GM23338 (cell line): Measurements from ENCODE around the gene EIF2B1. TPM values are rescaled to one million over a fixed set of nuclear protein-coding genes. Genes with fewer than 3 reads are reported as not detected.

Source experiments
- ATAC-seq: fragments of 200-7000 bp; cut with Tn5 transposase; 3 replicates; pipeline ENCODE4 v1.9.1; 2020
- DNase-seq: peaks from one replicate; pipeline ENCODE4 v3.0.0-alpha.2; 2015; ENCODE audit warnings: low spot score
- H2AFZ ChIP-seq: fragments of 200-600 bp; sonication (generic); 2 replicates; pipeline ENCODE4 v1.8.0; 2016; ENCODE audit warnings: antibody characterized with exemption, mild to moderate bottlenecking, moderate library complexity
- H3F3A ChIP-seq: fragments of 200-600 bp; sonication (generic); replicated peaks from 2 replicates; pipeline ENCODE4 v1.8.0; 2017; ENCODE audit warnings: antibody characterized with exemption, mixed run types, low read depth
- H3K27ac ChIP-seq: fragments of 200-600 bp; sonication (generic); 2 replicates; pipeline ENCODE4 v1.6.1; 2016; ENCODE audit warnings: low read depth
- H3K27me3 ChIP-seq: fragments of 200-600 bp; sonication (generic); 2 replicates; pipeline ENCODE4 v1.8.0; 2016; ENCODE audit warnings: mild to moderate bottlenecking, mixed run types, moderate library complexity; ENCODE audit not compliant: insufficient read depth
- H3K36me3 ChIP-seq: fragments of 200-600 bp; sonication (generic); 2 replicates; pipeline ENCODE4 v1.8.0; 2016; ENCODE audit warnings: mild to moderate bottlenecking; ENCODE audit not compliant: insufficient read depth
- H3K4me1 ChIP-seq: fragments of 200-600 bp; sonication (generic); 2 replicates; pipeline ENCODE4 v1.8.0; 2016; ENCODE audit warnings: mild to moderate bottlenecking, moderate library complexity; ENCODE audit not compliant: insufficient read depth
- H3K4me2 ChIP-seq: fragments of 200-600 bp; sonication (generic); 2 replicates; pipeline ENCODE4 v1.7.1; 2017; ENCODE audit warnings: mixed run types
- H3K4me3 ChIP-seq: fragments of 200-600 bp; sonication (generic); 2 replicates; pipeline ENCODE4 v1.6.1; 2016; ENCODE audit warnings: mixed run types
- H3K79me2 ChIP-seq: fragments of 200-600 bp; sonication (generic); replicated peaks from 2 replicates; pipeline ENCODE4 v1.8.0; 2017; ENCODE audit warnings: mild to moderate bottlenecking; ENCODE audit not compliant: insufficient read depth
- H3K9me2 ChIP-seq: fragments of 200-600 bp; sonication (generic); 2 replicates; pipeline ENCODE4 v1.8.0; 2017; ENCODE audit not compliant: insufficient read depth
- H4K20me1 ChIP-seq: fragments of 200-600 bp; sonication (generic); replicated peaks from 2 replicates; pipeline ENCODE4 v1.8.0; 2017; ENCODE audit warnings: mild to moderate bottlenecking; ENCODE audit not compliant: insufficient read depth
- H3K27ac Mint-ChIP-seq: 2 replicates; pipeline ENCODE4 v1.8.0; 2020; ENCODE audit warnings: inconsistent platforms, mild to moderate bottlenecking, moderate library complexity, mixed read lengths
- H3K27me3 Mint-ChIP-seq: 3 replicates; pipeline ENCODE4 v1.8.0; 2022; ENCODE audit warnings: low read depth, mild to moderate bottlenecking, moderate library complexity, mixed read lengths, inconsistent platforms; ENCODE audit not compliant: insufficient read depth, poor library complexity
- H3K36me3 Mint-ChIP-seq: 3 replicates; pipeline ENCODE4 v1.8.0; 2021; ENCODE audit warnings: low read depth, mild to moderate bottlenecking, inconsistent platforms, moderate library complexity, mixed read lengths
- H3K4me1 Mint-ChIP-seq: 3 replicates; pipeline ENCODE4 v1.8.0; 2020; ENCODE audit warnings: mild to moderate bottlenecking, inconsistent platforms, mixed read lengths
- H3K4me3 Mint-ChIP-seq: 3 replicates; pipeline ENCODE4 v1.8.0; 2021; ENCODE audit warnings: moderate library complexity, mild to moderate bottlenecking, inconsistent platforms, mixed read lengths
- H3K9me3 Mint-ChIP-seq: 3 replicates; pipeline ENCODE4 v1.8.0; 2020; ENCODE audit warnings: moderate library complexity, mild to moderate bottlenecking, inconsistent platforms, mixed read lengths
- CREB1 ChIP-seq: fragments of 250-450 bp; sonication (Bioruptor Pico); IDR thresholded peaks from 2 replicates; pipeline ENCODE4 v1.5.0; 2020; ENCODE audit warnings: low read depth, mild to moderate bottlenecking, moderate library complexity
- EZH2 ChIP-seq: fragments of 200-600 bp; sonication (generic); IDR thresholded peaks from one replicate; pipeline ENCODE4 v1.8.0; 2017; ENCODE audit warnings: antibody characterized with exemption, mild to moderate bottlenecking, low read depth; ENCODE audit not compliant: unreplicated experiment
- JUNB ChIP-seq: IDR thresholded peaks from one replicate; pipeline ENCODE4 v1.6.1; 2016; ENCODE audit warnings: antibody characterized with exemption; ENCODE audit not compliant: unreplicated experiment
- POLR2AphosphoS5 ChIP-seq: IDR thresholded peaks from 2 replicates; pipeline ENCODE4 v1.6.1; 2016; ENCODE audit warnings: antibody characterized with exemption, low read depth
- ZNF114 ChIP-seq: fragments of 250-450 bp; sonication (Bioruptor Pico); IDR thresholded peaks from 2 replicates; pipeline ENCODE4 v1.5.0; 2020; ENCODE audit warnings: mild to moderate bottlenecking, moderate library complexity
- ZNF331 ChIP-seq: fragments of 250-450 bp; sonication (Bioruptor Pico); IDR thresholded peaks from 2 replicates; pipeline ENCODE4 v1.5.0; 2020; ENCODE audit warnings: low read depth, mild to moderate bottlenecking, moderate library complexity
- polyA plus RNA-seq: library from polyadenylated mRNA; unstranded; fragments of >200 nt; fragmentation: Nextera tagmentation; extraction: Ambion mirVana; gene quantifications from 2 replicates; pipeline ENCODE4 v1.2.1, GENCODE V29; 2016
- total RNA-seq: library from RNA; depleted of rRNA; stranded (reverse); fragments of >200 nt; shearing (Covaris generic); gene quantifications from 2 replicates; pipeline ENCODE4 v1.2.3, GENCODE V29; 2014
- TF ChIP-seq, protein P1 (sequence below), 2 experiments: fragments of 200-600 bp in 1 of 2; sonication (generic) in 1 of 2; conservative IDR thresholded peaks; 2 replicates each; pipeline versions ENCODE4 v1.5.1 to v1.6.1; 2016 to 2017; ENCODE audit warnings: antibody characterized with exemption in 2 of 2, low read depth in 2 of 2, mild to moderate bottlenecking in 2 of 2, moderate library complexity in 1 of 2
- TF ChIP-seq, protein P2 (sequence below): IDR thresholded peaks from one replicate; pipeline ENCODE4 v1.6.1; 2018; ENCODE audit warnings: antibody characterized with exemption; ENCODE audit not compliant: unreplicated experiment
- TF ChIP-seq, protein P3 (sequence below): fragments of 250-450 bp; sonication (Bioruptor Pico); IDR thresholded peaks from 2 replicates; pipeline ENCODE4 v1.5.0; 2020; ENCODE audit warnings: mild to moderate bottlenecking, moderate library complexity
- TF ChIP-seq, protein P4 (sequence below): IDR thresholded peaks from 2 replicates; pipeline ENCODE4 v1.6.1; 2016; ENCODE audit warnings: antibody characterized with exemption

The EIF2B1 gene
- total and polyA plus RNA-seq, 2 experiments from 2014 or later, result 33.5 to 117 TPM

DNA sequence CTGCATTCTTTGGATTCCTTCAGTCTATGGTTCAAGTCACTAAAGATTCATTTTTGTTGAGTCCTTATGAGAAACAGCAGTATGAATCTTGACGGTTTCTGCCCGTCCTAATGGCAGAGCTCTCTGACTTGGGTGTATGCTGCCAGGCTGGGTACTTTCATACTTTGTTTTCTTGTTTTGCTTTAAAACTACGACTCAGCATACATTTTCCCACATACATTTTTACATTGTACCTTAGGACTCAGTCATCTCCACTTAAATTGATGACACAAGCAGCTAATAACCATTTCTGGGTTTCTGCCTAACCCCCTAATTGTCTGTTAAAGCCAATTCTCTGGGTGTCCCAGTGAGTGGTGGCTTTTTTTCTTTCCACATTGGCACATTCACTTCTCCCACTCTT lies 36.4 kb downstream of the EIF2B1 start (continued):
- TF ChIP-seq, protein P1, sequence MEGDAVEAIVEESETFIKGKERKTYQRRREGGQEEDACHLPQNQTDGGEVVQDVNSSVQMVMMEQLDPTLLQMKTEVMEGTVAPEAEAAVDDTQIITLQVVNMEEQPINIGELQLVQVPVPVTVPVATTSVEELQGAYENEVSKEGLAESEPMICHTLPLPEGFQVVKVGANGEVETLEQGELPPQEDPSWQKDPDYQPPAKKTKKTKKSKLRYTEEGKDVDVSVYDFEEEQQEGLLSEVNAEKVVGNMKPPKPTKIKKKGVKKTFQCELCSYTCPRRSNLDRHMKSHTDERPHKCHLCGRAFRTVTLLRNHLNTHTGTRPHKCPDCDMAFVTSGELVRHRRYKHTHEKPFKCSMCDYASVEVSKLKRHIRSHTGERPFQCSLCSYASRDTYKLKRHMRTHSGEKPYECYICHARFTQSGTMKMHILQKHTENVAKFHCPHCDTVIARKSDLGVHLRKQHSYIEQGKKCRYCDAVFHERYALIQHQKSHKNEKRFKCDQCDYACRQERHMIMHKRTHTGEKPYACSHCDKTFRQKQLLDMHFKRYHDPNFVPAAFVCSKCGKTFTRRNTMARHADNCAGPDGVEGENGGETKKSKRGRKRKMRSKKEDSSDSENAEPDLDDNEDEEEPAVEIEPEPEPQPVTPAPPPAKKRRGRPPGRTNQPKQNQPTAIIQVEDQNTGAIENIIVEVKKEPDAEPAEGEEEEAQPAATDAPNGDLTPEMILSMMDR (conservative IDR thresholded peaks at IDR 0.05; ENCODE audit: low read depth in 2 of 2), result no peak
- TF ChIP-seq CREB1 (CRISPR knock-in tag) (no peak), EZH2 (no peak), ZNF331 (CRISPR knock-in tag) (no peak), POLR2AphosphoS5 (no peak), JUNB (no peak)
- TF ChIP-seq, protein P2, sequence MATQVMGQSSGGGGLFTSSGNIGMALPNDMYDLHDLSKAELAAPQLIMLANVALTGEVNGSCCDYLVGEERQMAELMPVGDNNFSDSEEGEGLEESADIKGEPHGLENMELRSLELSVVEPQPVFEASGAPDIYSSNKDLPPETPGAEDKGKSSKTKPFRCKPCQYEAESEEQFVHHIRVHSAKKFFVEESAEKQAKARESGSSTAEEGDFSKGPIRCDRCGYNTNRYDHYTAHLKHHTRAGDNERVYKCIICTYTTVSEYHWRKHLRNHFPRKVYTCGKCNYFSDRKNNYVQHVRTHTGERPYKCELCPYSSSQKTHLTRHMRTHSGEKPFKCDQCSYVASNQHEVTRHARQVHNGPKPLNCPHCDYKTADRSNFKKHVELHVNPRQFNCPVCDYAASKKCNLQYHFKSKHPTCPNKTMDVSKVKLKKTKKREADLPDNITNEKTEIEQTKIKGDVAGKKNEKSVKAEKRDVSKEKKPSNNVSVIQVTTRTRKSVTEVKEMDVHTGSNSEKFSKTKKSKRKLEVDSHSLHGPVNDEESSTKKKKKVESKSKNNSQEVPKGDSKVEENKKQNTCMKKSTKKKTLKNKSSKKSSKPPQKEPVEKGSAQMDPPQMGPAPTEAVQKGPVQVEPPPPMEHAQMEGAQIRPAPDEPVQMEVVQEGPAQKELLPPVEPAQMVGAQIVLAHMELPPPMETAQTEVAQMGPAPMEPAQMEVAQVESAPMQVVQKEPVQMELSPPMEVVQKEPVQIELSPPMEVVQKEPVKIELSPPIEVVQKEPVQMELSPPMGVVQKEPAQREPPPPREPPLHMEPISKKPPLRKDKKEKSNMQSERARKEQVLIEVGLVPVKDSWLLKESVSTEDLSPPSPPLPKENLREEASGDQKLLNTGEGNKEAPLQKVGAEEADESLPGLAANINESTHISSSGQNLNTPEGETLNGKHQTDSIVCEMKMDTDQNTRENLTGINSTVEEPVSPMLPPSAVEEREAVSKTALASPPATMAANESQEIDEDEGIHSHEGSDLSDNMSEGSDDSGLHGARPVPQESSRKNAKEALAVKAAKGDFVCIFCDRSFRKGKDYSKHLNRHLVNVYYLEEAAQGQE, result no peak

DNA sequence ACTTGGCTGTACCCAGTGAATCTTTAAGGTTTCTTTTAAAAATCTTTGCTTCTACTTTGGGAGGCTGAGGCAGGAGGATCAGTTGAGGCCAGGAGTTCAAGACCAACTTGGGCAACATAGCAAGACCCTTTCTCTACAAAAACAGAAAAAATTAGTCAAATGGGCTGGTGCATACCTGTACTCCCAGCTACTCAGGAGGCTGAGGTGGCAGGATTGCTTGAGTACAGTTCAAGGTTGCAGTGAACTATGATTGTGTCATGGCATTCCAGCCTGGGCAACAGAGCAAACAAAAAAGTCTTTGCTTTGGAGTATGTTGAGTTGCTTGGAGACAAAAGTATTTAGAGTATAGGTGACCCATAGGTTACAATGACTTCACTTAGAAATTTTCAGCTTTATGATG lies 37.8 kb downstream of the EIF2B1 start:
- Mint-ChIP-seq H3K27me3 (peaks cover 3% of the 10 kb centered on the region), H3K4me1 (peaks cover under 1% of the 10 kb centered on the region; the same call in 1 of the 3 replicates), H3K36me3 (peaks cover 51% of the 10 kb centered on the region), H3K4me3 (no peak overlapping the region), H3K9me3 (peaks cover 1% of the 10 kb centered on the region; the same call in 1 of the 3 replicates), H3K27ac (no peak overlapping the region)
- ATAC-seq (no peak), DNase-seq (no peak)
- no peaks in the 10 kb centered on the region for H3K4me1 ChIP-seq
- H3F3A ChIP-seq, result peaks cover 3% of the 10 kb centered on the region; the same call in 1 of the 2 replicates
- H3K36me3 ChIP-seq, result peaks cover 45% of the 10 kb centered on the region
- H2AFZ ChIP-seq, result no peak overlapping the region
- peaks cover 49% of the 10 kb centered on the region for H3K79me2 ChIP-seq
- no peaks in the 10 kb centered on the region for H3K9me2 ChIP-seq
- H3K27ac ChIP-seq, result no peak overlapping the region
- H3K27me3 ChIP-seq, result no peaks in the 10 kb centered on the region
- no peak overlapping the region for H3K4me3 ChIP-seq
- peaks cover 38% of the 10 kb centered on the region for H4K20me1 ChIP-seq
- H3K4me2 ChIP-seq, result no peak overlapping the region
- no peak for TF ChIP-seq ZNF114 (CRISPR knock-in tag)
- TF ChIP-seq, protein P3, sequence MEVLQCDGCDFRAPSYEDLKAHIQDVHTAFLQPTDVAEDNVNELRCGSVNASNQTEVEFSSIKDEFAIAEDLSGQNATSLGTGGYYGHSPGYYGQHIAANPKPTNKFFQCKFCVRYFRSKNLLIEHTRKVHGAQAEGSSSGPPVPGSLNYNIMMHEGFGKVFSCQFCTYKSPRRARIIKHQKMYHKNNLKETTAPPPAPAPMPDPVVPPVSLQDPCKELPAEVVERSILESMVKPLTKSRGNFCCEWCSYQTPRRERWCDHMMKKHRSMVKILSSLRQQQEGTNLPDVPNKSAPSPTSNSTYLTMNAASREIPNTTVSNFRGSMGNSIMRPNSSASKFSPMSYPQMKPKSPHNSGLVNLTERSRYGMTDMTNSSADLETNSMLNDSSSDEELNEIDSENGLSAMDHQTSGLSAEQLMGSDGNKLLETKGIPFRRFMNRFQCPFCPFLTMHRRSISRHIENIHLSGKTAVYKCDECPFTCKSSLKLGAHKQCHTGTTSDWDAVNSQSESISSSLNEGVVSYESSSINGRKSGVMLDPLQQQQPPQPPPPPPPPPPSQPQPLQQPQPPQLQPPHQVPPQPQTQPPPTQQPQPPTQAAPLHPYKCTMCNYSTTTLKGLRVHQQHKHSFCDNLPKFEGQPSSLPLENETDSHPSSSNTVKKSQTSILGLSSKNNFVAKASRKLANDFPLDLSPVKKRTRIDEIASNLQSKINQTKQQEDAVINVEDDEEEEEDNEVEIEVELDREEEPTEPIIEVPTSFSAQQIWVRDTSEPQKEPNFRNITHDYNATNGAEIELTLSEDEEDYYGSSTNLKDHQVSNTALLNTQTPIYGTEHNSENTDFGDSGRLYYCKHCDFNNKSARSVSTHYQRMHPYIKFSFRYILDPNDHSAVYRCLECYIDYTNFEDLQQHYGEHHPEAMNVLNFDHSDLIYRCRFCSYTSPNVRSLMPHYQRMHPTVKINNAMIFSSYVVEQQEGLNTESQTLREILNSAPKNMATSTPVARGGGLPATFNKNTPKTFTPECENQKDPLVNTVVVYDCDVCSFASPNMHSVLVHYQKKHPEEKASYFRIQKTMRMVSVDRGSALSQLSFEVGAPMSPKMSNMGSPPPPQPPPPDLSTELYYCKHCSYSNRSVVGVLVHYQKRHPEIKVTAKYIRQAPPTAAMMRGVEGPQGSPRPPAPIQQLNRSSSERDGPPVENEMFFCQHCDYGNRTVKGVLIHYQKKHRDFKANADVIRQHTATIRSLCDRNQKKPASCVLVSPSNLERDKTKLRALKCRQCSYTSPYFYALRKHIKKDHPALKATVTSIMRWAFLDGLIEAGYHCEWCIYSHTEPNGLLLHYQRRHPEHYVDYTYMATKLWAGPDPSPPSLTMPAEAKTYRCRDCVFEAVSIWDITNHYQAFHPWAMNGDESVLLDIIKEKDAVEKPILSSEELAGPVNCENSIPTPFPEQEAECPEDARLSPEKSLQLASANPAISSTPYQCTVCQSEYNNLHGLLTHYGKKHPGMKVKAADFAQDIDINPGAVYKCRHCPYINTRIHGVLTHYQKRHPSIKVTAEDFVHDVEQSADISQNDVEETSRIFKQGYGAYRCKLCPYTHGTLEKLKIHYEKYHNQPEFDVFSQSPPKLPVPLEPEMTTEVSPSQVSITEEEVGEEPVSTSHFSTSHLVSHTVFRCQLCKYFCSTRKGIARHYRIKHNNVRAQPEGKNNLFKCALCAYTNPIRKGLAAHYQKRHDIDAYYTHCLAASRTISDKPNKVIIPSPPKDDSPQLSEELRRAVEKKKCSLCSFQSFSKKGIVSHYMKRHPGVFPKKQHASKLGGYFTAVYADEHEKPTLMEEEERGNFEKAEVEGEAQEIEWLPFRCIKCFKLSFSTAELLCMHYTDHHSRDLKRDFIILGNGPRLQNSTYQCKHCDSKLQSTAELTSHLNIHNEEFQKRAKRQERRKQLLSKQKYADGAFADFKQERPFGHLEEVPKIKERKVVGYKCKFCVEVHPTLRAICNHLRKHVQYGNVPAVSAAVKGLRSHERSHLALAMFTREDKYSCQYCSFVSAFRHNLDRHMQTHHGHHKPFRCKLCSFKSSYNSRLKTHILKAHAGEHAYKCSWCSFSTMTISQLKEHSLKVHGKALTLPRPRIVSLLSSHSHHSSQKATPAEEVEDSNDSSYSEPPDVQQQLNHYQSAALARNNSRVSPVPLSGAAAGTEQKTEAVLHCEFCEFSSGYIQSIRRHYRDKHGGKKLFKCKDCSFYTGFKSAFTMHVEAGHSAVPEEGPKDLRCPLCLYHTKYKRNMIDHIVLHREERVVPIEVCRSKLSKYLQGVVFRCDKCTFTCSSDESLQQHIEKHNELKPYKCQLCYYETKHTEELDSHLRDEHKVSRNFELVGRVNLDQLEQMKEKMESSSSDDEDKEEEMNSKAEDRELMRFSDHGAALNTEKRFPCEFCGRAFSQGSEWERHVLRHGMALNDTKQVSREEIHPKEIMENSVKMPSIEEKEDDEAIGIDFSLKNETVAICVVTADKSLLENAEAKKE (CRISPR knock-in tag), result no peak
- TF ChIP-seq POLR2AphosphoS5, result no peak
- TF ChIP-seq, protein P1 (conservative IDR thresholded peaks at IDR 0.05; ENCODE audit: low read depth in 2 of 2), result no peak
- TF ChIP-seq CREB1 (CRISPR knock-in tag), result no peak
- TF ChIP-seq, protein P4, sequence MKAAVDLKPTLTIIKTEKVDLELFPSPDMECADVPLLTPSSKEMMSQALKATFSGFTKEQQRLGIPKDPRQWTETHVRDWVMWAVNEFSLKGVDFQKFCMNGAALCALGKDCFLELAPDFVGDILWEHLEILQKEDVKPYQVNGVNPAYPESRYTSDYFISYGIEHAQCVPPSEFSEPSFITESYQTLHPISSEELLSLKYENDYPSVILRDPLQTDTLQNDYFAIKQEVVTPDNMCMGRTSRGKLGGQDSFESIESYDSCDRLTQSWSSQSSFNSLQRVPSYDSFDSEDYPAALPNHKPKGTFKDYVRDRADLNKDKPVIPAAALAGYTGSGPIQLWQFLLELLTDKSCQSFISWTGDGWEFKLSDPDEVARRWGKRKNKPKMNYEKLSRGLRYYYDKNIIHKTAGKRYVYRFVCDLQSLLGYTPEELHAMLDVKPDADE, result no peak
